AG04449 (cell line): ENCODE results near the gene CYSRT1.

Experiments
- CTCF ChIA-PET: fragments of 350-600 bp; formaldehyde crosslinking; extraction: SDS; loops from one replicate; lab custom pipeline; 2021; ENCODE audit warnings: antibody characterized with exemption; lab: Yijun Ruan, JAX
- POLR2A ChIA-PET: fragments of 400-600, 350-600 bp; formaldehyde crosslinking; extraction: SDS; loops from one replicate; lab custom pipeline; 2020; ENCODE audit warnings: antibody characterized with exemption, inconsistent platforms; lab: Yijun Ruan, JAX
- DNase-seq: peaks from one replicate; pipeline ENCODE4 v3.0.0-alpha.2; 2010; ENCODE audit warnings: low read depth, low spot score
- H3K4me3 ChIP-seq: 2 replicates; pipeline ENCODE4 v1.5.1; 2011; ENCODE audit warnings: low read depth, mild to moderate bottlenecking, control low read depth, low read length
- TF ChIP-seq, protein P1 (sequence below): IDR thresholded peaks from one replicate; pipeline ENCODE4 v1.5.1; 2011; ENCODE audit warnings: mild to moderate bottlenecking, moderate library complexity, low read length, control low read depth, inconsistent platforms; ENCODE audit not compliant: insufficient read depth; ENCODE audit errors: missing control alignments

Gene CYSRT1

DNA sequence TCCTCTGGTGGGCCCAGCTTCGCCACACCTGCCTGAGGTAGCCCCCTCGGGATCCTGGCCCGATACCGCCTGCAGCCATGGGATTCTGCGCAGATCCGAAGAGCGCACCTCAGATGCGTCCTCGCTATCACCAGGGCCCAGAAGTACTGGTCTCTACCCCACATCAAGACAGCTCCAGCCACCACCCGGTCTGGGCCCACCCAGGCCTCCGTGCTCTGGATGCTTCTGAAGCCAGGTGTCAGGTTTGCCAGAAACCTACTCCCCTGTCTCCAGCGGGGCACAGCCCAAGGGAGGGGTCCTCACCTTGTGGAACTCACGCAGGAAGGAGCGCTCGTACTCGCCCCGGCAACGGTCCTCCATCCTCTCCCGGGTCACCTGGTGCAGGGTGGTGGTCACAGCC is 39.1 kb upstream of the CYSRT1 start:
- ChIA-PET CTCF (no interaction called here), POLR2A (no interaction called here)
- DNase-seq: no peak
- no peak overlapping the region for H3K4me3 ChIP-seq
- TF ChIP-seq, protein P1, sequence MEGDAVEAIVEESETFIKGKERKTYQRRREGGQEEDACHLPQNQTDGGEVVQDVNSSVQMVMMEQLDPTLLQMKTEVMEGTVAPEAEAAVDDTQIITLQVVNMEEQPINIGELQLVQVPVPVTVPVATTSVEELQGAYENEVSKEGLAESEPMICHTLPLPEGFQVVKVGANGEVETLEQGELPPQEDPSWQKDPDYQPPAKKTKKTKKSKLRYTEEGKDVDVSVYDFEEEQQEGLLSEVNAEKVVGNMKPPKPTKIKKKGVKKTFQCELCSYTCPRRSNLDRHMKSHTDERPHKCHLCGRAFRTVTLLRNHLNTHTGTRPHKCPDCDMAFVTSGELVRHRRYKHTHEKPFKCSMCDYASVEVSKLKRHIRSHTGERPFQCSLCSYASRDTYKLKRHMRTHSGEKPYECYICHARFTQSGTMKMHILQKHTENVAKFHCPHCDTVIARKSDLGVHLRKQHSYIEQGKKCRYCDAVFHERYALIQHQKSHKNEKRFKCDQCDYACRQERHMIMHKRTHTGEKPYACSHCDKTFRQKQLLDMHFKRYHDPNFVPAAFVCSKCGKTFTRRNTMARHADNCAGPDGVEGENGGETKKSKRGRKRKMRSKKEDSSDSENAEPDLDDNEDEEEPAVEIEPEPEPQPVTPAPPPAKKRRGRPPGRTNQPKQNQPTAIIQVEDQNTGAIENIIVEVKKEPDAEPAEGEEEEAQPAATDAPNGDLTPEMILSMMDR: no peak

DNA sequence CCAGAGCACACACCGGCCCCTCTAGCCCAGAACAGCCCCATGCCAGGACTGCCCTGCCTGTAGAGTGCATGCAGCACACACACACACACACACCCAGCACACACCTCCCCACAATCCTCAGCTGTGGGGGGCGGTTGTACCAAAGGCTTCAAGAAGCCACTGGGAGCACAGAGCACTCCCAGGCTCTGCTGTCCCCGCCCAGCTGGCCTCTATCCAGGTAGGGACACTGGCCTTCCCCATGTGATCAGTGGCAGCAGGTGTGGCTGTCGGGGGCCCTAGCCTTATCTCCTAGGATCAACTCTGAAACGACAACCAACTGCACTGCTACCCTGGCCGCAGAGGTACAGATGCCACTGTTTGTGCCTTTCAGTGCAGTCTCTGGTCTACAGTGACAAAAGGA is 38.6 kb upstream of the CYSRT1 start:
- DNase-seq: no peak
- POLR2A ChIA-PET: no interaction called here
- H3K4me3 ChIP-seq: no peak overlapping the region
- CTCF ChIA-PET: no interaction called here
- TF ChIP-seq, protein P1: no peak

DNA sequence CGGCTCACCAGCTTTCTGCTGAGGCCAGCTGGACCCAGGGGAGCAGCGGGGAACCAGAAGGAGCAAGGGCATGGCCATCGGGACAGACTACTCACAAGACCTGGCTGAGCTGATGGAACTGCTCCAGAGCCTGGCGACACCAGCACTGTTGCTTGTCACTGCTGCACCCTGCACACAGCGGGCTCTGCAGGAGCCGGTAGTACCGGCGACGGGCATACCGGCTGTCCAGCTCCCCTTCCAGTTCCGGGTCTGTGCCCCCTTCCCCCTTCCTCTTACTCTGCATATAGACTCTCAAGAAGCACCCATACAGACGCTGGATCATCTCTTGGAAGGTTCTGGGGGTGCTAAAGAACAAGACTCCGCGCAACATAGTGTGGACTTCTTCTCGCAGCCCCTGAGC is 37.6 kb upstream of the CYSRT1 start:
- ChIA-PET POLR2A (interaction anchor here (1.1 to 2.7 kb wide), 3 partner anchors 13 to 53 kb away, joined by 3 to 15 read pairs (median 5); partner anchors contain the start of genes RNF224, TPRN and TUBB4B), CTCF (interaction anchor here (1.3 to 3.4 kb wide), 3 partner anchors 11 to 36 kb away, joined by 4 to 30 read pairs (median 10); partner anchors contain the start of gene TMEM210)
- TF ChIP-seq, protein P1: no peak
- DNase-seq: no peak
- peak overlapping the region; percentile 96 for H3K4me3 ChIP-seq

DNA sequence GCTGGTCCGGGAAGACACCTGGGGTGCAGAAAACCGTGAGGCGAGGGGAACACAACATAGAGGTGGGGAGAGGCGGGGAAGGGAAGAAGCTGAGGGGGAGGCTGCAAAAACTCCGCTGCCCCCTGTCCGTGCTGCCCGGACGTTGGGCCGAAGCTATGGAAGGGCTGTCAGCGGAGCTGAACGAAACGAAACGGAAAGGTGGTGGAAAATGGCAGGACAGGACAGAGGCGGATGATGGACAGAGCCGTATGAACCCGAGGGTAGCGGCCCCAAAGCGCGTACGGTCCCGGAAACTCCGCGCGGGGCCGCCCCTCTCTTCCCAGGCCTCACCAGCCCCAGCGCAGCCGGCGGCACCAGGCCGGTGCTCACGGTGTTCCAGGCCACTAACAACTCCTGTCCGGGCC is 36.9 kb upstream of the CYSRT1 start:
- TF ChIP-seq, protein P1: no peak
- ChIA-PET POLR2A (interaction anchor here (1.0 to 2.7 kb wide), 8 partner anchors 11 to 58 kb away, joined by 3 to 15 read pairs (median 5); partner anchors contain the start of genes RNF224, TPRN and TUBB4B), CTCF (interaction anchor here (1.3 to 3.4 kb wide), 7 partner anchors 10 to 54 kb away, joined by 4 to 30 read pairs (median 10); partner anchors contain the start of genes RNF224 and TMEM210)
- no peak for DNase-seq
- H3K4me3 ChIP-seq: peak overlapping the region; percentile 96

DNA sequence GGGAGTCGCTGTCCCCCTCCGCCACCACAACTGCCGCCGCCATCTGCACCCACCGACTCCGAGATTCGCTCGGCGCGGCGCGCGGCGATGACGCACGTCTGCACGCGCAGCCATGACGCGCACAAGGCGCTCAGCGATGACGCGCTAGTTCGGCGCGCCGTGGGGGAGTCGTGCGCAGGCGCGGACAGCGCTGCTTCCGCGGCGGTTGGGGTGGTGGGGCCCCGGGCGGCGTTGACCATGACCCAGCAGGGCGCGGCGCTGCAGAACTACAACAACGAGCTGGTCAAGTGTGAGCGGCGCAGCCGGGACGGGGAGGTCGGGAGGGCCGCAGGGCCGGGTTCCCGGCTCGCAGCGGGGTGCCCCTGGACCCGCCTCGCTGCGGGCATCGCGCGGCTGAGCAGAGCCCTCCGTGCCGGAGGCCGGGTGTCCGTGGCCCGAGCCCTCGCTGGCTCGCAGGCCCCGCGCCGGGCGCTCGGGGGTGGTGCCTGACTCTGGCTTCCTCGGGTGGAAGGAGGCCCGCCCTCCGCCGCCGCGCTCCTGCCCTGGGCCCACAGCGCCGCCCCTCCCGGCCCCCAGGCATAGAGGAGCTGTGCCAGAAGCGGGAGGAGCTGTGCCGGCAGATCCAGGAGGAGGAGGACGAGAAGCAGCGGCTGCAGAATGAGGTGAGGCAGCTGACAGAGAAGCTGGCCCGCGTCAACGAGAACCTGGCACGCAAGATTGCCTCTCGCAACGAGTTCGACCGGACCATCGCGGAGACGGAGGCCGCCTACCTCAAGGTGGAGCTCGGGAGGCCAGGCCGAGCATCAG is 36.3 kb upstream of the CYSRT1 start, which contains the start of the genes ANAPC2 and SSNA1:
ANAPC2 (minus strand) TSS at position 71 of the 807 bp plus-strand sequence; CDS start at position 43, 28 bp downstream.
SSNA1 (plus strand) TSS at position 187 of the 807 bp plus-strand sequence; CDS start at position 238, 51 bp downstream.
- H3K4me3 ChIP-seq: peak within 1 kb of the TSS; percentile 96
- DNase-seq: peak; percentile 36
- POLR2A ChIA-PET: interaction anchor here (0.6 to 2.7 kb wide), 13 partner anchors 10 to 128 kb away, joined by 3 to 15 read pairs (median 4); partner anchors contain the start of genes NDOR1, RNF224, TMEM203 and TPRN
- TF ChIP-seq, protein P1: peak; percentile 62
- CTCF ChIA-PET: interaction anchor here (1.0 to 3.4 kb wide), 11 partner anchors 9 to 75 kb away, joined by 3 to 30 read pairs (median 6); partner anchors contain the start of genes RNF224 and TPRN
